KMS-11 (cell line): Measurements from ENCODE around the gene STAT5B.
A peak's percentile ranks its signal among the peaks of the same experiment; 100 is the strongest.

Source experiments
- H2AFZ ChIP-seq: fragments of 200-600 bp; sonication (generic); 2 replicates; pipeline ENCODE4 v1.6.1; 2016; ENCODE audit warnings: antibody characterized with exemption, mixed run types, low read depth
- H3K27ac ChIP-seq: fragments of 200-600 bp; sonication (generic); 2 replicates; pipeline ENCODE4 v1.6.1; 2016; ENCODE audit warnings: mild to moderate bottlenecking, mixed run types
- H3K27me3 ChIP-seq: fragments of 200-600 bp; sonication (generic); 2 replicates; pipeline ENCODE4 v1.6.1; 2017; ENCODE audit warnings: mild to moderate bottlenecking, low read depth, mixed run types, moderate library complexity; ENCODE audit not compliant: insufficient read depth
- H3K36me3 ChIP-seq: fragments of 200-600 bp; sonication (generic); 2 replicates; pipeline ENCODE4 v1.6.1; 2017; ENCODE audit warnings: mild to moderate bottlenecking, mixed run types; ENCODE audit not compliant: insufficient read depth
- H3K4me1 ChIP-seq: fragments of 200-600 bp; sonication (generic); 2 replicates; pipeline ENCODE4 v1.6.1; 2016; ENCODE audit warnings: mild to moderate bottlenecking, low read depth, mixed run types; ENCODE audit not compliant: poor library complexity, severe bottlenecking
- H3K4me2 ChIP-seq: fragments of 200-600 bp; sonication (generic); 2 replicates; pipeline ENCODE4 v1.7.0; 2016; ENCODE audit warnings: mild to moderate bottlenecking, mixed run types
- H3K4me3 ChIP-seq: fragments of 200-600 bp; sonication (generic); IDR thresholded peaks from 2 replicates; pipeline ENCODE4 v1.6.1; 2017; ENCODE audit warnings: low read depth, low read length, mixed read lengths; ENCODE audit not compliant: insufficient read depth
- H3K79me2 ChIP-seq: fragments of 200-600 bp; sonication (generic); 2 replicates; pipeline ENCODE4 v1.6.1; 2016; ENCODE audit warnings: low read depth, mixed run types; ENCODE audit not compliant: insufficient read depth
- H3K9ac ChIP-seq: fragments of 200-600 bp; sonication (generic); 2 replicates; pipeline ENCODE4 v1.6.1; 2016; ENCODE audit warnings: mild to moderate bottlenecking, mixed run types
- H4K20me1 ChIP-seq: fragments of 200-600 bp; sonication (generic); 2 replicates; pipeline ENCODE4 v1.6.1; 2016; ENCODE audit warnings: mild to moderate bottlenecking, mixed run types; ENCODE audit not compliant: insufficient read depth
- CTCF ChIP-seq: fragments of 200-600 bp; sonication (generic); conservative IDR thresholded peaks from 2 replicates; pipeline ENCODE4 v1.6.1; 2017; ENCODE audit warnings: low read depth, mild to moderate bottlenecking, antibody characterized with exemption, low read length, moderate library complexity, mixed read lengths

STAT5B gene

GRCh38 chr17:42276359-42276608, at the start of gene STAT5B:
Gene STAT5B, minus strand, starts transcription at chr17:42276391. Its CDS starts 44,264 bp downstream, at chr17:42232127.
- Histone ChIP-seq H3K4me3 (no peak within 1 kb of the TSS), H3K79me2 (peaks cover 41% of the 10 kb centered on the region; the same call in 1 of the 2 replicates), H3K36me3 (no peaks in the 10 kb centered on the region), H4K20me1 (no peaks in the 10 kb centered on the region), H3K4me1 (peaks cover 19% of the 10 kb centered on the region), H3K9ac (peak within 1 kb of the TSS; percentile 93), H2AFZ (peak within 1 kb of the TSS; percentile 99), H3K27ac (peak within 1 kb of the TSS; percentile 33; the same call in 1 of the 2 replicates), H3K4me2 (peak within 1 kb of the TSS; percentile 96), H3K27me3 (no peaks in the 10 kb centered on the region; the same call in 1 of the 2 replicates)
- no peak for TF ChIP-seq CTCF

- H3K4me2 ChIP-seq = no peak overlapping the region
- H2AFZ ChIP-seq = no peak overlapping the region
- no peak overlapping the region for H3K27ac ChIP-seq
- peaks cover 12% of the 10 kb centered on the region for H3K4me1 ChIP-seq
- no peak overlapping the region for H3K4me3 ChIP-seq
- no peaks in the 10 kb centered on the region for H4K20me1 ChIP-seq
- H3K79me2 ChIP-seq = no peaks in the 10 kb centered on the region
- no peak overlapping the region for H3K9ac ChIP-seq
- no peak for TF ChIP-seq CTCF
- no peaks in the 10 kb centered on the region for H3K27me3 ChIP-seq
- H3K36me3 ChIP-seq = no peaks in the 10 kb centered on the region; the same call in 1 of the 2 replicates
Measured at GRCh38 chr17:42325026-42325425, 48.8 kb upstream of the STAT5B start.

GRCh38 chr17:42323268-42323773, 47.1 kb upstream of the STAT5B start:
- Histone ChIP-seq H2AFZ (no peak overlapping the region), H3K4me1 (peaks cover 9% of the 10 kb centered on the region), H3K79me2 (no peaks in the 10 kb centered on the region), H3K36me3 (no peaks in the 10 kb centered on the region), H4K20me1 (no peaks in the 10 kb centered on the region), H3K4me3 (no peak overlapping the region), H3K27me3 (no peaks in the 10 kb centered on the region), H3K4me2 (peak overlapping the region; percentile 33; the same call in 1 of the 2 replicates), H3K27ac (no peak overlapping the region), H3K9ac (no peak overlapping the region)
- no peak for TF ChIP-seq CTCF

GRCh38 chr17:42322382-42323267, 46.4 kb upstream of the STAT5B start:
- Histone ChIP-seq H3K4me1 (peaks cover 9% of the 10 kb centered on the region), H3K9ac (no peak overlapping the region), H3K79me2 (no peaks in the 10 kb centered on the region), H3K27me3 (no peaks in the 10 kb centered on the region), H3K4me3 (no peak overlapping the region), H2AFZ (no peak overlapping the region), H4K20me1 (no peaks in the 10 kb centered on the region), H3K36me3 (no peaks in the 10 kb centered on the region), H3K4me2 (peak overlapping the region; percentile 33; the same call in 1 of the 2 replicates), H3K27ac (no peak overlapping the region)
- peak; percentile 99 for TF ChIP-seq CTCF
